HepG2 (cell line): ENCODE data around the gene SCGB1C1. TPM values are rescaled to one million over a fixed set of nuclear protein-coding genes. Genes with fewer than 3 reads are reported as not detected.
A peak's percentile ranks its signal among the peaks of the same experiment; 100 is the strongest.

Experiments used
- CREBL2 ChIP-seq: sonication (generic); formaldehyde crosslinking; IDR thresholded peaks from 2 replicates; pipeline ENCODE4 v1.8.1; 2023; ENCODE audit warnings: missing genetic modification reagents, mild to moderate bottlenecking, borderline replicate concordance
- EP300 ChIP-seq, 3 experiments: sonication (generic) in 1 of 3; formaldehyde crosslinking in 1 of 3; IDR thresholded peaks; 2 replicates each; pipeline versions ENCODE4 v1.5.1 to v1.6.1; 2011 to 2020; ENCODE audit warnings: low read depth in 2 of 3, low read length in 2 of 3, borderline replicate concordance in 1 of 3, improper control_type of control experiment in 1 of 3, mild to moderate bottlenecking in 1 of 3, missing genetic modification reagents in 1 of 3, moderate library complexity in 1 of 3
- GATAD1 ChIP-seq: IDR thresholded peaks from 2 replicates; pipeline ENCODE4 v1.6.1; 2016; ENCODE audit warnings: missing genetic modification reagents, missing compliant biosample characterization
- MAZ ChIP-seq, 2 experiments: sonication (generic) in 1 of 2; formaldehyde crosslinking in 1 of 2; IDR thresholded peaks; 2 replicates each; pipeline versions ENCODE4 v1.5.0 to v1.6.1; 2012 to 2020; ENCODE audit warnings: low read depth in 2 of 2, mild to moderate bottlenecking in 2 of 2, borderline replicate concordance in 1 of 2, improper control_type of control experiment in 1 of 2, low read length in 1 of 2, missing genetic modification reagents in 1 of 2, moderate library complexity in 1 of 2
- SNAPC5 ChIP-seq: sonication (generic); formaldehyde crosslinking; IDR thresholded peaks from 2 replicates; pipeline ENCODE4 v1.8.1; 2023; ENCODE audit warnings: mild to moderate bottlenecking, missing genetic modification reagents, borderline replicate concordance
- TCF12 ChIP-seq, 2 experiments: fragments of 450-650 bp in 1 of 2; sonication (generic) in 1 of 2; formaldehyde crosslinking in 1 of 2; IDR thresholded peaks; 2 replicates each; pipeline versions ENCODE4 v1.6.1 to v1.8.0; 2017 to 2022; ENCODE audit warnings: antibody characterized with exemption in 1 of 2, mild to moderate bottlenecking in 1 of 2, missing genetic modification reagents in 1 of 2, moderate library complexity in 1 of 2
- ZBTB26 ChIP-seq: IDR thresholded peaks from 2 replicates; pipeline ENCODE4 v1.6.1; 2016; ENCODE audit warnings: missing compliant biosample characterization, missing genetic modification reagents, borderline replicate concordance
- ZBTB40 ChIP-seq, 2 experiments: fragments of 450-650 bp in 1 of 2; sonication (generic) in 1 of 2; formaldehyde crosslinking in 1 of 2; IDR thresholded peaks; 2 replicates each; pipeline versions ENCODE4 v1.6.1 to v1.8.0; 2016 to 2022; ENCODE audit warnings: antibody characterized with exemption in 1 of 2, mild to moderate bottlenecking in 1 of 2, missing genetic modification reagents in 1 of 2
- ZBTB49 ChIP-seq: sonication (generic); formaldehyde crosslinking; IDR thresholded peaks from 2 replicates; pipeline ENCODE4 v1.4.0; 2020; ENCODE audit warnings: missing genetic modification reagents, borderline replicate concordance
- ZNF143 ChIP-seq: sonication (generic); formaldehyde crosslinking; IDR thresholded peaks from 2 replicates; pipeline ENCODE4 v1.4.0; 2020; ENCODE audit warnings: missing genetic modification reagents
- ZNF335 ChIP-seq: sonication (generic); formaldehyde crosslinking; IDR thresholded peaks from 2 replicates; pipeline ENCODE4 v1.4.0; 2020; ENCODE audit warnings: missing genetic modification reagents
- ZNF383 ChIP-seq: sonication (generic); formaldehyde crosslinking; IDR thresholded peaks from 2 replicates; pipeline ENCODE4 v1.4.0; 2020; ENCODE audit warnings: missing genetic modification reagents, mild to moderate bottlenecking, borderline replicate concordance
- ZNF776 ChIP-seq: sonication (generic); formaldehyde crosslinking; IDR thresholded peaks from 2 replicates; pipeline ENCODE4 v1.4.0; 2020; ENCODE audit warnings: mild to moderate bottlenecking, missing genetic modification reagents
- polyA plus RNA-seq, 8 experiments: library from polyadenylated mRNA; depleted of rRNA in 3 of 8; stranded (reverse) in 7 of 8; unstranded in 1 of 8; fragments of >200 nt; fragmentation: Illumina TruSeq in 4 of 8; extraction: Trizol in 4 of 8; gene quantifications; 2 replicates each; pipeline versions ENCODE4 v1.2.1 to v1.2.3, GENCODE V29; 2011 to 2016; ENCODE audit warnings: low read depth in 4 of 8, missing spikeins in 1 of 8, mixed read lengths in 1 of 8; ENCODE audit not compliant: insufficient read depth in 1 of 8
- total RNA-seq, 5 experiments: library from RNA; depleted of rRNA; stranded (reverse); fragments of >200 nt; fragmentation: Illumina TruSeq; extraction: Trizol; gene quantifications; 2 replicates each; pipeline ENCODE4 v1.2.3, GENCODE V29; 2016; ENCODE audit warnings: low read depth in 1 of 5

Gene SCGB1C1
- total and polyA plus RNA-seq, 2 of the 13 experiments (the other 11 are each of a cell fraction or from before 2014, with no cell fraction given): not detected

- no peak for TF ChIP-seq ZBTB40 (IDR thresholded peaks at IDR 0.05)
- no peak for TF ChIP-seq ZBTB40 (CRISPR knock-in tag; IDR thresholded peaks at IDR 0.05)
- TF ChIP-seq ZNF776 (CRISPR knock-in tag): no peak
- no peak for TF ChIP-seq ZNF335
- TF ChIP-seq GATAD1 (CRISPR knock-in tag): peak; percentile 87
- no peak for TF ChIP-seq TCF12 (IDR thresholded peaks at IDR 0.05)
- TF ChIP-seq TCF12 (CRISPR knock-in tag; IDR thresholded peaks at IDR 0.05): no peak
- TF ChIP-seq MAZ (IDR thresholded peaks at IDR 0.05; ENCODE audit: borderline replicate concordance, low read depth, low read length): peak; percentile 35; the same call in 1 of the 2 replicates
- TF ChIP-seq MAZ (CRISPR knock-in tag; IDR thresholded peaks at IDR 0.05; ENCODE audit: low read depth): no peak; the same call in 1 of the 2 replicates
- no peak for TF ChIP-seq SNAPC5 (CRISPR knock-in tag)
- TF ChIP-seq ZBTB49 (CRISPR knock-in tag): no peak
- no peak for TF ChIP-seq CREBL2 (CRISPR knock-in tag)
- no peak for TF ChIP-seq EP300 (IDR thresholded peaks at IDR 0.05; ENCODE audit: low read depth in 2 of 2, low read length in 2 of 2)
- TF ChIP-seq EP300 (CRISPR knock-in tag; IDR thresholded peaks at IDR 0.05; ENCODE audit: borderline replicate concordance): no peak
- TF ChIP-seq ZNF383: no peak
- TF ChIP-seq ZBTB26: no peak
- TF ChIP-seq ZNF143 (CRISPR knock-in tag): peak; percentile 88
These were observed 15.5 kb downstream of the SCGB1C1 start (continued) for GRCh38 chr11:208181-208916.
